ENCODE results near the gene CREBBP. TPM values are rescaled to one million over a fixed set of nuclear protein-coding genes. Genes with fewer than 3 reads are reported as not detected.

CREBBP gene
- total and polyA plus RNA-seq, 4 donors, result 16.0 to 155 (median 36.1) TPM

DNA sequence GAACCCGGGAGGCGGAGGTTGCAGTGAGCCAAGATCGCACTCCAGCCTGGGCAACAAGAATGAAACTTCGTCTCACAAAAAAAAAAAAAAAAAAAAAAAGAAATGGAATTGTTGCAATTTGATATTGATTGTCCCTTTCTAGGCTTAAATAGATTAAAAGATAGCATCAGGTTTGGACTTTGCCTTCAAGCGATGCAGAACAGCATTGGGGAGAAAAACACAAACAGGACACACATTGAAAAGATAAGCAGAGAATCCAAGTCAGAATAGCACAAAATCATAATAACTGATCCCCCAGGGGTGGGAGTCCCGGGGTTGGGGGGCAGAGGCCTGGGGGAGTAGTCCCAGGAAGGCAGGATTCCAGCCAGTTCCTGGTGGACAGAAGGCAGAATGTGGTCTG lies 3.9 kb upstream of the CREBBP start:
- Histone ChIP-seq H3K27me3 (ENCODE audit: control insufficient read depth in 3 of 3, insufficient read depth in 3 of 3, low read length in 2 of 3) (no peaks in the 10 kb centered on the region), H3K36me3 (ENCODE audit: control insufficient read depth in 4 of 4, insufficient read depth in 4 of 4, low read length in 4 of 4) (peaks cover 0 to 2% (median 0%) of the 10 kb centered on the region in 4 donors), H3K4me3 (no peak overlapping the region), H3K27ac (ENCODE audit: low read depth in 1 of 2, low read length in 1 of 2) (no peak overlapping the region), H3K9me3 (ENCODE audit: control insufficient read depth in 4 of 4, insufficient read depth in 3 of 4, low read length in 3 of 4) (no peaks in the 10 kb centered on the region), H3K4me1 (ENCODE audit: control insufficient read depth in 5 of 5, insufficient read depth in 5 of 5, low read length in 5 of 5) (peaks cover 0 to 5% (median 0%) of the 10 kb centered on the region in 5 donors), H3K9ac (ENCODE audit: insufficient read depth in 1 of 2, low read length in 2 of 2) (no peak overlapping the region)
- WGBS, 2 donors, result 89 to 95% methylated on average over 6 of the region's 6 CpGs
- ATAC-seq (ENCODE audit: insufficient read depth, low FRiP score), result no peak
- no peak for DNase-seq
- TF ChIP-seq, protein P1, sequence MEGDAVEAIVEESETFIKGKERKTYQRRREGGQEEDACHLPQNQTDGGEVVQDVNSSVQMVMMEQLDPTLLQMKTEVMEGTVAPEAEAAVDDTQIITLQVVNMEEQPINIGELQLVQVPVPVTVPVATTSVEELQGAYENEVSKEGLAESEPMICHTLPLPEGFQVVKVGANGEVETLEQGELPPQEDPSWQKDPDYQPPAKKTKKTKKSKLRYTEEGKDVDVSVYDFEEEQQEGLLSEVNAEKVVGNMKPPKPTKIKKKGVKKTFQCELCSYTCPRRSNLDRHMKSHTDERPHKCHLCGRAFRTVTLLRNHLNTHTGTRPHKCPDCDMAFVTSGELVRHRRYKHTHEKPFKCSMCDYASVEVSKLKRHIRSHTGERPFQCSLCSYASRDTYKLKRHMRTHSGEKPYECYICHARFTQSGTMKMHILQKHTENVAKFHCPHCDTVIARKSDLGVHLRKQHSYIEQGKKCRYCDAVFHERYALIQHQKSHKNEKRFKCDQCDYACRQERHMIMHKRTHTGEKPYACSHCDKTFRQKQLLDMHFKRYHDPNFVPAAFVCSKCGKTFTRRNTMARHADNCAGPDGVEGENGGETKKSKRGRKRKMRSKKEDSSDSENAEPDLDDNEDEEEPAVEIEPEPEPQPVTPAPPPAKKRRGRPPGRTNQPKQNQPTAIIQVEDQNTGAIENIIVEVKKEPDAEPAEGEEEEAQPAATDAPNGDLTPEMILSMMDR (IDR thresholded peaks at IDR 0.05; ENCODE audit: control extremely low read depth, extremely low read depth), result no peak

DNA sequence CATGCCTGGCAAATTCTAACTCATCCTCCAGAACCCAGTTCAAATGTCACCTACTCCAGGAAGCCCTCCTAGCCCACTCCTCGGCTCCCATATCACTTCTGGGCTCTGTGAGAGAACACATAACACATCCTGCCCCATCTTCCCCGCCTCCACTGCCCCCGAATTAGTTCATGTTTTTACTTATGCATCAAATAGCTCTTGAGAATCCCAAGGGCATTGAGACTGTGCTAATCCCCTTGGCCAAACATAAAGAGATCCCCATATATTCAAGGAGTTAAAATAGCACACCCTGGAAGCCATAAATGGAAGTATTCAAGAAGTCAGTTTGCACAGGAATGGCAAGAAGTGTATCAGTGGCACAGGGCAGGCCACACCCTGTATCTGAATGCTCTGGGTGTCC lies 2.0 kb upstream of the CREBBP start:
- H3K4me1 ChIP-seq (ENCODE audit: control insufficient read depth in 5 of 5, insufficient read depth in 5 of 5, low read length in 5 of 5), result peaks cover under 1 to 11% (median 5%) of the 10 kb centered on the region in 5 donors
- no peaks in the 10 kb centered on the region for H3K9me3 ChIP-seq (ENCODE audit: control insufficient read depth in 4 of 4, insufficient read depth in 3 of 4, low read length in 3 of 4)
- H3K27me3 ChIP-seq (ENCODE audit: control insufficient read depth in 3 of 3, insufficient read depth in 3 of 3, low read length in 2 of 3), result no peaks in the 10 kb centered on the region
- 91 to 97% methylated on average over 3 of the region's 3 CpGs for WGBS, 2 donors
- no peak for ATAC-seq (ENCODE audit: insufficient read depth, low FRiP score)
- H3K9ac ChIP-seq (ENCODE audit: insufficient read depth in 1 of 2, low read length in 2 of 2), result no peak overlapping the region
- H3K4me3 ChIP-seq, result no peak overlapping the region
- TF ChIP-seq, protein P1 (IDR thresholded peaks at IDR 0.05; ENCODE audit: control extremely low read depth, extremely low read depth), result no peak
- H3K27ac ChIP-seq (ENCODE audit: low read depth in 1 of 2, low read length in 1 of 2), result no peak overlapping the region
- DNase-seq, result no peak
- H3K36me3 ChIP-seq (ENCODE audit: control insufficient read depth in 4 of 4, insufficient read depth in 4 of 4, low read length in 4 of 4), result peaks cover 0 to 6% (median 2%) of the 10 kb centered on the region in 4 donors

DNA sequence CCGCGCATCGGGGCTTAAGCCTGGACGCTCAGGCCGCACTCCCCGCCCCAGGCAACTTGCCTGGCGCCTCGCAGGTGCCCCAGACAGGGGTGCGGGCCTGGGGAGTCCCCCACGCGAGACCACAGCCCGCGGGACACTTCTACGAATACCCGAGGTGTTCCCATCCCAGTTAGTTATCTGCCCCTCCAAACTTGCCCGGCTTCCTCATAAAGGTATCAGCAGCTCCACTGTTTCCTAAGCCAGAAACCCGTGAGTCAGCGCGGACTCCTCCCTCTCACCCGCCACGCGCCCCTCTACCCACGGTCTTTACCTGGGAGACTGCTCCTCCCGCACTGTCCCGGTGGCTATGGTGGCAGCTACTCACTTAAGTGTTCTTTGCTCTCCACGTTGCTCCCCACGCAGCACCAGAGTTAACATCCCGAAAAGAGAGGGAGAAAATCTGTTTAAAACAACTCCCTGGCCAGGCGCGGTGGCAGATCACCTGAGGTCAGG lies 1.0 kb upstream of the CREBBP start:
- Histone ChIP-seq H3K9ac (ENCODE audit: insufficient read depth in 1 of 2, low read length in 2 of 2) (peak overlapping the region in 1 of 2 donors; percentile 55), H3K27me3 (ENCODE audit: control insufficient read depth in 3 of 3, insufficient read depth in 3 of 3, low read length in 2 of 3) (no peaks in the 10 kb centered on the region), H3K4me3 (no peak overlapping the region), H3K27ac (ENCODE audit: low read depth in 1 of 2, low read length in 1 of 2) (no peak overlapping the region), H3K4me1 (ENCODE audit: control insufficient read depth in 5 of 5, insufficient read depth in 5 of 5, low read length in 5 of 5) (peaks cover 6 to 20% (median 13%) of the 10 kb centered on the region in 5 donors), H3K36me3 (ENCODE audit: control insufficient read depth in 4 of 4, insufficient read depth in 4 of 4, low read length in 4 of 4) (peaks cover 0 to 10% (median 2%) of the 10 kb centered on the region in 4 donors), H3K9me3 (ENCODE audit: control insufficient read depth in 4 of 4, insufficient read depth in 3 of 4, low read length in 3 of 4) (no peaks in the 10 kb centered on the region)
- no peak for ATAC-seq (ENCODE audit: insufficient read depth, low FRiP score)
- no peak for DNase-seq
- 61 to 63% methylated on average over 29 to 30 of the region's 30 CpGs for WGBS, 2 donors
- TF ChIP-seq, protein P1 (IDR thresholded peaks at IDR 0.05; ENCODE audit: control extremely low read depth, extremely low read depth), result no peak

All from lung (tissue), 12 donors.